GM21786 (cell line): Measurements from ENCODE around the gene COLEC11.
"Not testable (repeated sequence)": the region's sequence is repeated elsewhere in the genome, so short reads cannot be mapped to it uniquely, and the experiment has no call there.

Source experiments
- ATAC-seq: cut with Tn5 transposase; IDR thresholded peaks from one replicate; pipeline ENCODE4 v1.9.1; 2021; ENCODE audit not compliant: unreplicated experiment

Gene COLEC11

GRCh38 chr2:3604991-3605961, 10.4 kb downstream of the COLEC11 start:
- no peak for ATAC-seq

DNA sequence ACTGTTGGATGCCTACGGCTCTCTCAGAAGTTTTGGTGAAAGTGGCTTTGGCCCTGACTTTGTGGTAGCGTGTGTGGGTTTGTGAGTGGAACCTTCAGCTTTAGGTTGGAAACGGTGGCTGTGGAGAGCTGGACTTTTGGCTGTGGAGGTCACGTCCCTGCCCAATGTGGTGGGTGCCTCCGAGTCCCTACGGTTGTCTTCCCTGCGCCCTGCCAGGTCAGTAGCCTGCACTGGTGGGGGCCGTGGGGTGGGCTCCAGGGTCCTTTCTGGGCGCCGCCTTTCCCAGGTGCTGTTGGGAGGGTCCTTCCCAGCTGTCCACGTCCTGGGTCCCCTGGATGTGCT, 11.1 kb downstream of the COLEC11 start:
- no peak for ATAC-seq

GRCh38 chr2:3606370-3607201, 11.7 kb downstream of the COLEC11 start:
- no peak for ATAC-seq

DNA sequence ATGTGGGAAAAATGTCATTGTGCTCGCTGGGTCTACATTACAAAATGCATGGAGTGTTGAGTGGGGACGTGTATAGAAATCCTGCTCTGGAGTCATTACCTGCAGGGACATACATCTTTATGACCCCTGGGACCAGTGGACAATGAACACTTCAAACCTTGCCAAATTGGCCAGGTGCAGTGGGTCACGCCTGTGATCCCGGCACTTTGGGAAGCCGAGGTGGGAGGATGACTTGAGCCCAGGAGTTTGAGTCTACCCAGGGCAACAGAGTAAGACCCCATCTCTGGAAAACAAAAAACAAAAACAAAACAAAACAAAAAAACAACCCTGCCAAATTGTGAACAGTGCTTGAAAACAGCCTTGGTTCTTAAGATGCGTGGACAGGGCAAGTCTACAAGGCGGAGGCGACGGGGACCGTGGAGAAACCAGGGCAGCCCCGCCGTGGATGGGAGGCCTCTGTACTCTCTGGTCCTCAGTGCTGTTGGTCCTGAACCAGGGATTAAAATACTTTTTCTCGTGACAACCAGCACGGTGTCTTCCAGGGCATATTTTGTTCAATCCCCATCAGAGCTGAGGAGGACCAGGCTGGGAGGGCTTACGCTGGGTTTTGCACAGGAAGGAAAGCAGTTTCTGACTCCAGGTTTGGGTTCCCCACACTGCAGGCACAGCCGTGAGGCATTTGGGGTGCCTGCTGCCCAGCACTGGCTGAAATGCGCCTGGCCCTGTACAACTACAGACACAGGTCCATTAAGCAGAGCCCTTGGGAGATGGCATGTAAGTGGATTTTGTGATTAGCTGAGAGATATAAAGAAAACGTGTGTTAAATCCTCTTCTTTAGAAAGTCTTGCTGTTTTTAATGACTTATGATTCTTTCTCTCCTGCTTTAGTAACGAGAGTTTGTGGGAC, 13.7 kb downstream of the COLEC11 start:
- peak; percentile 16 for ATAC-seq

- ATAC-seq: peak; percentile 65
Observed at GRCh38 chr2:3609279-3609673, 14.4 kb downstream of the COLEC11 start.

DNA sequence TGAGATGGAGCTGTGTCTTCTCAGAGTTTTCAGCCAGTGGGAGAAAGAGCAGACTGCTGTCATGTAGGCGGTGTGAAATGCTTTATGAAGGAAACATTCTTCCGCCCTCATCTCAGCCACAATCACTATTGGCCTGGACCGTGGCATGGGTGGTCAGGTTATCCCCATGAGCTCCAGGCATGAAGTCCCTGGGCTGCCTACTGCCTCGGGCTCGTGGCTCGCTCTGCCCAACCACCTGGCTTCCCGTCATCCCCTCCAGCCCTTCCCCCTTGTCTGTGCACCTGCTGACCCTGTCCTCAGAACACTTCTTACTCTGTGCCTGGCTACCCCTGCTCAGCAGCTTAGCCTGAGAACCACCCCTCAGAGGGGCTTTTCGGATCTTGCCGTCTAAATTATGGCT, 15.5 kb downstream of the COLEC11 start:
- no peak for ATAC-seq

GRCh38 chr2:3610881-3611505, 16.1 kb downstream of the COLEC11 start:
- ATAC-seq: no peak

GRCh38 chr2:3611589-3611988, 16.7 kb downstream of the COLEC11 start:
- ATAC-seq: no peak

DNA sequence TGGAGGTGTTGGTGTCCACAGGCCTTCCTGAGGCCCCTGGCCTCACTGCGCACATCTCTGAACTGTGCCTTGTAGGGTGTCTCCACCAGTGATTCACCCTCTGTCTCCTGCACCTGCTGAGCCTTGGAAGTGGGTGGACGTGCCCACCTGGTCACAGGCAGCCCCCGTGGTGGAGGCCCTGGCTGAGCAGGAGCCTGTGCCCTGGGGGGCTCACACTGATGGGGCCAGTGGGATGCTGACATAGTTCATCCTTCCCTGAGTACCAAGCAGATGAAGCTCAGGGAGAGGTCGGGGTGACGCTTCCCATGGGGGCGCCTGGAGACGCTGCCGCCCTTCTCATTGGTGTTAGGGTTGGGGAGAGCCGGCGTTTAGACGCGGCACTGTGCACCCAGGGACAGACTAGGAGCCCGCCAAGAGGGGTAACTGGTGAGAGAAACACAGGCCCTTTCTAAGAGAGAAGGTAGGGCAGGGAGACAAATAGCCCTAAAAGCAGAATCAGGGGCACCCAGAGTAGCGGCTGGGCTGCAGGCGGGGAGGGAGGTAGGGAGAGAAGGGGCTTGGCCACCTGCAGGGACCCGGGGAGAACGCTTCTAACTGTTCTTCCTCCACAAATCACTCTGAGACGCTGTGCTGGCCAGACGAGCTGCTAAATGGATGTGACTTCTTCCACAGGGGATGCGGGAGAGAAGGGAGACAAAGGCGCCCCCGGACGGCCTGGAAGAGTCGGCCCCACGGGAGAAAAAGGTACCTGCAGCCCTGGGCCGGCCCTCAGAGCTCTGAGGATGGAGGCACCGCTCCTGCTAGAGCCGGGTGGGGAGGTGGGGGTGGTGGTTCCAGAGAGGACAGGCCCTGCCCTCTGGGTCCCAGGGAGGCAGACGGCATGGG, 18.0 kb downstream of the COLEC11 start:
- ATAC-seq: no peak

GRCh38 chr2:3613524-3613905, 18.6 kb downstream of the COLEC11 start:
- ATAC-seq: no peak

DNA sequence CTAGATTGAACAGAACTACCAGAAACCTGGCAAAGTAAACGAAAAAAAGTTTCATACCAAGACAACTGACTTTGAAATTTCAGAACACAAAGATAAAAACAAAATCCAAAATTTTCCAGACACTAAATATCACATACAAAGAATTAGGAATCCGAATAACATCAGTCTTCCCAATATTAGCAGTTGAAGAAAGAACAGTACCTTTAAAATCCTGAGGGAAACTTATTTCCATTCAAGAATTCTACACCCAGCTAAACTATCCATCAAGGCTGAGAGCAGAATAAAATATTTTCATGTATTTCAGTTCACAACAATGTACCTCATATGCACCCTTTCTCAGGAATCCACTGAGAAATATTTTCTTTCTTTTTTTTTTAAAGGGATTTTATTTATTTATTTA, 19.8 kb downstream of the COLEC11 start:
- ATAC-seq: not testable (repeated sequence)

DNA sequence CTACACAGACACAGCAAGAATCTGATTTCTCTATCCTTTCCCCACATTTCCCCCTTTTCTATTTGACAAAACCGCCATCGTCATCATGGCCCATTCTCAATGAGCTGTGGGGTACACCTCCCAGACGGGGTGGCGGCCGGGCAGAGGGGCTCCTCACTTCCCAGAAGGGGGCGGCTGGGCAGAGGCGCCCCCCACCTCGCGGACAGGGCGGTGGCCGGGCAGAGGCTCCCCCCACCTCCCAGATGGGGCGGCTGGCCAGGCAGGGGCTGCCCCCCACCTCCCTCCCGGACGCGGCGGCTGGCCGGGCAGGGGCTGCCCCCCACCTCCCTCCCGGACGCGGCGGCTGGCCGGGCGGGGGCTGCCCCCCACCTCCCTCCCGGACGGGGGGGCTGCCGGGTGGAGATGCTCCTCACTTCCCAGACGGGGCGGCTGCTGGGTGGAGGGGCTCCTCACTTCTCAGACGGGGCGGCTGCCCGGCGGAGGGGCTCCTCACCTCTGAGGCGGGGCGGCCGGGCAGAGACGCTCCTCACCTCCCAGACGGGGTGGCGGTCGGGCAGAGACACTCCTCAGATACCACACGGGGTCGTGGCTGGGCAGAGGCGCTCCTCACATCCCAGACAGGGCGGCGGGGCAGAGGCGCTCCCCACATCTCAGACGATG, 20.8 kb downstream of the COLEC11 start:
- not testable (repeated sequence) for ATAC-seq

- ATAC-seq: not testable (repeated sequence)
Observed at GRCh38 chr2:3616435-3617197, 21.7 kb downstream of the COLEC11 start.

- no peak for ATAC-seq
Observed at GRCh38 chr2:3617198-3617890, 22.4 kb downstream of the COLEC11 start.

DNA sequence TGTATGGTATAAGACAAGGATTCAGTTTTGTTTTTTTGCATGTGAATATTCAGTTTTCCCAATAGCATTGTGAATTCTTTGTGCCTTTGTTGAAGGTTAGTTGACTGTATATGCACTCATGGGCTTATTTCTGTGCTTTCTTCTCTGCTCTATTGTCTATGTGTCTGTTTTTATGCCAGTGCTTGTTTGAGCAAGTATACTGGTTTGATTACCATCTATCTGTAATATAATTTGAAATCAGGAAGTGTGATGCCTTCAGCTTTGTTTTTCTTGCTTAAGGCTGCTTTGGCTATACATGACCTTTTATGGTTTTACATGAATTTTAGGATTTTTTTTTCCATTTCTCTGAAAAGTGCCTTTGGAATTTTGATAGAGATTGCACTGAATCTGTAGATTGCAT, 23.5 kb downstream of the COLEC11 start:
- no peak for ATAC-seq

- no peak for ATAC-seq
Observed at GRCh38 chr2:3619033-3619432, 24.1 kb downstream of the COLEC11 start.

GRCh38 chr2:3619661-3620060, 24.7 kb downstream of the COLEC11 start:
- not testable (repeated sequence) for ATAC-seq

DNA sequence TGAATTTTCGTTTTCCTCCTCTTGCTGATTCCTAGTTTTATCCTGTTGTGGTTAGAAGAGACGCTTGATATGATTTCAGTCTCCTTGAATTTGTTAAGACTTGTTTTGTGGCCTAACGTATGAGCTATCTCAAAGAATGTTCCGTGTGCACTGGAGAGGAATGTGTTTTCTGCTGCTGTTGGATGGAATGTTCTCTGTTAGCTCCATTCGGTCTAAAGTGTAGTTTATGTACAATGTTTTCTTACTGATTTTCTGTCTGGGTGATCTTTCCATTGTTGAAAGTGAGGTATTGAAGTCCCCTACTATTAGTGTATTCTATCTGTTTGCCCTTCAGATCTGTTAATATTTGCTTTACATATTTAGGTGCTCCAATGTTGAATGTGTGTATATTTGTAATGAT, 25.9 kb downstream of the COLEC11 start:
- ATAC-seq: no peak
